Lung (tissue), 12 donors: ENCODE results near the gene KLF11. TPM values are rescaled to one million over a fixed set of nuclear protein-coding genes. Genes with fewer than 3 reads are reported as not detected.

Experiments
- ATAC-seq: fragments of 200-7000 bp; cut with Tn5 transposase; one replicate; pipeline ENCODE4 v1.9.1; 2020; ENCODE audit warnings: moderate number of reproducible peaks; ENCODE audit not compliant: insufficient read depth, low FRiP score
- DNase-seq, 3 donors: peaks; one replicate each; pipeline ENCODE4 v3.0.0-alpha.2; 2013 to 2017
- H3K27ac ChIP-seq, 2 donors: one replicate each; pipeline ENCODE4 v1.5.1; 2013; ENCODE audit warnings: mild to moderate bottlenecking in 2 of 2, moderate library complexity in 2 of 2, control low read depth in 1 of 2, inconsistent platforms in 1 of 2, low read depth in 1 of 2, low read length in 1 of 2
- H3K27me3 ChIP-seq, 3 donors: one replicate each; pipeline ENCODE4 v1.5.1; 2013; ENCODE audit warnings: low read length in 2 of 3; ENCODE audit not compliant: control insufficient read depth in 3 of 3, insufficient read depth in 3 of 3
- H3K36me3 ChIP-seq, 4 donors: one replicate each; pipeline ENCODE4 v1.5.1; 2013; ENCODE audit warnings: low read length in 4 of 4, mild to moderate bottlenecking in 1 of 4, moderate library complexity in 1 of 4; ENCODE audit not compliant: control insufficient read depth in 4 of 4, insufficient read depth in 4 of 4
- H3K4me1 ChIP-seq, 5 donors: one replicate each; pipeline ENCODE4 v1.5.1; 2013; ENCODE audit warnings: low read length in 5 of 5, mild to moderate bottlenecking in 2 of 5, moderate library complexity in 1 of 5; ENCODE audit not compliant: control insufficient read depth in 5 of 5, insufficient read depth in 5 of 5
- H3K4me3 ChIP-seq: one replicate; pipeline ENCODE4 v1.5.1; 2013; ENCODE audit warnings: mild to moderate bottlenecking, control low read depth, moderate library complexity
- H3K9ac ChIP-seq, 2 donors: one replicate each; pipeline ENCODE4 v1.5.1; 2013; ENCODE audit warnings: low read length in 2 of 2, control low read depth in 1 of 2; ENCODE audit not compliant: insufficient read depth in 1 of 2
- H3K9me3 ChIP-seq, 4 donors: one replicate each; pipeline ENCODE4 v1.5.1; 2013; ENCODE audit warnings: low read length in 3 of 4, mild to moderate bottlenecking in 1 of 4, moderate library complexity in 1 of 4; ENCODE audit not compliant: control insufficient read depth in 4 of 4, insufficient read depth in 3 of 4
- WGBS, 2 donors: extraction: QIAGEN DNeasy Blood & Tissue Kit; methylation state at CpG; one replicate each; pipeline ENCODE4 v1.1.7; 2013; 5-methylcytosine and 5-hydroxymethylcytosine counted together
- polyA plus RNA-seq, 2 donors: library from polyadenylated mRNA; stranded (reverse); fragments of 200-250 nt; gene quantifications; one replicate each; pipeline ENCODE4 v1.2.1, GENCODE V29; 2013
- total RNA-seq, 2 donors: library from RNA; depleted of rRNA in 1 of 2; stranded (reverse); fragments of >200 nt in 1 of 2; gene quantifications; one replicate each; pipeline ENCODE4 v1.2.1, GENCODE V29; 2014 to 2021
- TF ChIP-seq, protein P1 (sequence below): IDR thresholded peaks from 2 replicates; pipeline ENCODE4 v1.5.1; 2012; ENCODE audit warnings: mild to moderate bottlenecking; ENCODE audit errors: control extremely low read depth, extremely low read depth
- donor health status: control.
- donor health status: control.
- donor health status: Bipolar disorder and iron deficiency.
- donor health status: healthy.
- donor health status: DM: yes; HTN: yes; CAD: no.

The KLF11 gene
- total and polyA plus RNA-seq, 4 donors: 7.4 to 21.8 (median 17.3) TPM

DNA sequence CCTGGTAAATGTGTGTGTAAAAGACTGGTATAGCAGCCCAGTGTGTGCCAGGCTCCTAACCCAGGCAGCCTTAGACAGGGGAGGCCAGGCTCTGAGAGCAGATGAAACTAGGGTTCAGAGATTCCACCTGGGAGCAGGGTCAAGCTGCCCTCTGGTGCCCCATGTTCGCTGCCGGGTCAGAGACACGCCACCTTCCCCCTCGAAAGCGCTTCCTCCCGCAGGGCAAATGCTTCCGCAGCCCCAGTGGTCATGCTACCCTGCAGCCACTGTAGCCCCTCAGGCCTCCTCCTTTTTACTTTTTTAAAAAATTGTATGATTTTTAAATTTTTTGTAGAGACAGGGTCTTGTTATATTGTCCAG is 10.6 kb upstream of the KLF11 start:
- Histone ChIP-seq H3K4me3 (no peak overlapping the region), H3K27ac (no peak overlapping the region), H3K36me3 (no peaks in the 10 kb centered on the region), H3K9ac (no peak overlapping the region), H3K4me1 (peaks cover 0 to 30% (median 15%) of the 10 kb centered on the region in 5 donors), H3K27me3 (no peaks in the 10 kb centered on the region), H3K9me3 (no peaks in the 10 kb centered on the region)
- TF ChIP-seq, protein P1, sequence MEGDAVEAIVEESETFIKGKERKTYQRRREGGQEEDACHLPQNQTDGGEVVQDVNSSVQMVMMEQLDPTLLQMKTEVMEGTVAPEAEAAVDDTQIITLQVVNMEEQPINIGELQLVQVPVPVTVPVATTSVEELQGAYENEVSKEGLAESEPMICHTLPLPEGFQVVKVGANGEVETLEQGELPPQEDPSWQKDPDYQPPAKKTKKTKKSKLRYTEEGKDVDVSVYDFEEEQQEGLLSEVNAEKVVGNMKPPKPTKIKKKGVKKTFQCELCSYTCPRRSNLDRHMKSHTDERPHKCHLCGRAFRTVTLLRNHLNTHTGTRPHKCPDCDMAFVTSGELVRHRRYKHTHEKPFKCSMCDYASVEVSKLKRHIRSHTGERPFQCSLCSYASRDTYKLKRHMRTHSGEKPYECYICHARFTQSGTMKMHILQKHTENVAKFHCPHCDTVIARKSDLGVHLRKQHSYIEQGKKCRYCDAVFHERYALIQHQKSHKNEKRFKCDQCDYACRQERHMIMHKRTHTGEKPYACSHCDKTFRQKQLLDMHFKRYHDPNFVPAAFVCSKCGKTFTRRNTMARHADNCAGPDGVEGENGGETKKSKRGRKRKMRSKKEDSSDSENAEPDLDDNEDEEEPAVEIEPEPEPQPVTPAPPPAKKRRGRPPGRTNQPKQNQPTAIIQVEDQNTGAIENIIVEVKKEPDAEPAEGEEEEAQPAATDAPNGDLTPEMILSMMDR: no peak
- WGBS, 2 donors: 94 to 95% methylated on average over 7 of the region's 7 CpGs
- no peak for ATAC-seq
- DNase-seq: no peak

DNA sequence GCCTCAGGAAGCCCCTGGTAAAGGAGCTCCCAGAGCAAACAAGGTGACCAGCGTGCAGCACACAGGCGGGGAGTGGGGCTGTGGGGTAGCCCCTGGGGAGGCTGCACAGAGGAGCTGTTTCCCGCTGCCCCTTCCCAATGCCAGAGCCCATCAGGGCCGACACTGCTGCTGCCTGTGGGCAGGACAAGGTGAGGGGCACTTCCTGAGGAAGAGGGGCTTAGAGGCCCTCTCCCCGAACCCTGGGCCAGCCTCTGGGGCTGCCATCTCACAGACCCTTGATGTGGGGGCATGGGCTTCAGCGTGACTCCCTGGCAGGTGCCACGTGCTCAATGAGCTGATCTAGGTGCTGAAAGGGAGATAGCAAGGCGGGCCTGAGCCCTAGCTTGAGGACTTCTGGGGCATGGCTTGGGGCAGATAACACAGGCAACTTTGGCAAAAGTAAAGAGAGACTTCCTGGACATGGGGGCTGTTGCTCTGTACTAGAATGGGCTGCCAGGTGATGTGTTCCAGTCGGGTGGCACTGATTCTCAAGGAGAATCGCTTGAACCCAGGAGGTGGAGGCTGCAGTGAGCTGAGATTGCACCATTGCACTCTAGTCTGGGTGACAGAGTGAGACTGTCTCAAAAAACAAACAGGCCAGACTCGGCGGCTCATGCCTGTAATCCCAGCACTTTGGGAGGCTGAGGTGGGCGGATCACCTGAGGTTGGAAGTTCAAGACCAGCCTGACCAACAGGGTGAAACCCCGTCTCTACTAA is 9.9 kb upstream of the KLF11 start:
- no peak for DNase-seq
- no peak for ATAC-seq
- no peaks in the 10 kb centered on the region for H3K36me3 ChIP-seq
- TF ChIP-seq, protein P1: no peak
- no peak overlapping the region for H3K9ac ChIP-seq
- 84 to 89% methylated on average over 14 of the region's 14 CpGs for WGBS, 2 donors
- H3K9me3 ChIP-seq: no peaks in the 10 kb centered on the region
- H3K4me3 ChIP-seq: no peak overlapping the region
- peaks cover 0 to 34% (median 14%) of the 10 kb centered on the region in 5 donors for H3K4me1 ChIP-seq
- no peak overlapping the region for H3K27ac ChIP-seq
- no peaks in the 10 kb centered on the region for H3K27me3 ChIP-seq

DNA sequence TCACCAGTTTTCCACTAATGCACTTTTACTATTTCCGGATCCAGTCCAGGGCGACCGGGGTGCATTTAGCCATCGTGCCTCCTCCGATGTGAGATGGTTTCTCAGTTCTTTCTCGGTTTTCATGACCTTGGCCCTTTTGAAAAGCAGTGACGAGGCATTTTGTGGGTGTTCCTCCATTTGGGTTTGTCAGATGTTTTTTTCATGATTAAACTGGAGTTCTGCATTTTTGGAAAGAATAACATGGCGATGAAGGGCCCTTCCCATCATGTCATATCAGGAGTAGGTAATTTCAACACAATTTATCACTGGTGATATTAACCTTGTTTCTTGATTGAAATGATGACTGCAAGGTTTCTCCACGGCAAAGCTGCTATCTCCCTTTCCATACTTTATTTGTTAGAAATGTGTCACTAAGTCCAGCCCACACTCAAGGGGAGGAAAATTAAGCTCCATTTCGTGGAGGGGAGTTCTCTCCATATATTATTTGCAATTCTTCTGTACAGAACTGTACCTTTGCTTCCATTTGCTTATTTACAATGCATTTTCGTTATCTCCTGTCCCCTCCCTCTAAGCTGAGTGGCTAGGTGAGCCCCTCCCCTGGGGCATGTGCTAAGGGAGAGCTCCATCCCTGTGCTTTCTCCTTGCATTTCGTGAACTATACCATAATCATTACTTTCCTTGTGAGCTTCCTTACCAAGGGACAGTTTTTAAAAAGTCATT is 8.9 kb upstream of the KLF11 start:
- no peak for DNase-seq
- no peaks in the 10 kb centered on the region for H3K27me3 ChIP-seq
- H3K9me3 ChIP-seq: no peaks in the 10 kb centered on the region
- no peak overlapping the region for H3K4me3 ChIP-seq
- no peak overlapping the region for H3K27ac ChIP-seq
- WGBS, 2 donors: 77 to 83% methylated on average over 12 of the region's 12 CpGs
- H3K9ac ChIP-seq: no peak overlapping the region
- H3K36me3 ChIP-seq: no peaks in the 10 kb centered on the region
- no peak for ATAC-seq
- H3K4me1 ChIP-seq: peaks cover 0 to 29% (median 9%) of the 10 kb centered on the region in 5 donors
- TF ChIP-seq, protein P1: no peak
